ENCODE measurements around the gene KY.

KY gene

GRCh38 chr3:134617608-134618477 is 33.0 kb downstream of the KY start:
- peak; percentile 41 for DNase-seq

- DNase-seq, result peak; percentile 36
These were observed 35.1 kb downstream of the KY start for GRCh38 chr3:134615743-134616142.

GRCh38 chr3:134614955-134615354 is 35.9 kb downstream of the KY start:
- peak; percentile 9 for DNase-seq

GRCh38 chr3:134613006-134613520 is 37.8 kb downstream of the KY start:
- peak; percentile 37 for DNase-seq

- DNase-seq, result peak; percentile 22
These were observed 39.3 kb downstream of the KY start for GRCh38 chr3:134611516-134611915.

- peak; percentile 40 for DNase-seq
These were observed 40.1 kb downstream of the KY start for GRCh38 chr3:134610432-134611385.

- DNase-seq, result peak; percentile 46
These were observed 40.9 kb downstream of the KY start for GRCh38 chr3:134609821-134610431.

- DNase-seq, result peak; percentile 44
These were observed 41.9 kb downstream of the KY start for GRCh38 chr3:134608771-134609435.

- DNase-seq, result peak; percentile 48
These were observed 42.6 kb downstream of the KY start for GRCh38 chr3:134608023-134608770.

GRCh38 chr3:134607054-134608022 is 43.5 kb downstream of the KY start:
- DNase-seq, result peak; percentile 18

GRCh38 chr3:134606033-134607025 is 44.5 kb downstream of the KY start:
- DNase-seq, result peak; percentile 43

GRCh38 chr3:134605556-134605955 is 45.3 kb downstream of the KY start:
- DNase-seq, result peak; percentile 32

- no peak for DNase-seq
These were observed 46.9 kb downstream of the KY start for GRCh38 chr3:134603956-134604355.

- DNase-seq, result no peak
These were observed 47.3 kb downstream of the KY start for GRCh38 chr3:134603480-134603879.

GRCh38 chr3:134602440-134602814 is 48.4 kb downstream of the KY start:
- DNase-seq, result no peak

- peak; percentile 90 for DNase-seq
These were observed 49.0 kb downstream of the KY start for GRCh38 chr3:134601539-134602439.

- peak; percentile 83 for DNase-seq
These were observed 49.9 kb downstream of the KY start for GRCh38 chr3:134600685-134601463.
